Fibroblast of mammary gland (primary cell): ENCODE results near the gene ARHGAP26.

ENCODE experiments used
- DNase-seq: peaks from one replicate; pipeline ENCODE4 v3.0.0-alpha.2; 2010; ENCODE audit warnings: low read depth
- H3K4me3 ChIP-seq: 2 replicates; pipeline ENCODE4 v1.5.1; 2011; ENCODE audit warnings: low read depth, mild to moderate bottlenecking, low read length, moderate library complexity; ENCODE audit not compliant: control insufficient read depth
- TF ChIP-seq, protein P1 (sequence below): conservative IDR thresholded peaks from 2 replicates; pipeline ENCODE4 v1.5.1; 2011; ENCODE audit warnings: low read depth, low read length, inconsistent platforms; ENCODE audit not compliant: control insufficient read depth, insufficient read depth

Gene ARHGAP26

DNA sequence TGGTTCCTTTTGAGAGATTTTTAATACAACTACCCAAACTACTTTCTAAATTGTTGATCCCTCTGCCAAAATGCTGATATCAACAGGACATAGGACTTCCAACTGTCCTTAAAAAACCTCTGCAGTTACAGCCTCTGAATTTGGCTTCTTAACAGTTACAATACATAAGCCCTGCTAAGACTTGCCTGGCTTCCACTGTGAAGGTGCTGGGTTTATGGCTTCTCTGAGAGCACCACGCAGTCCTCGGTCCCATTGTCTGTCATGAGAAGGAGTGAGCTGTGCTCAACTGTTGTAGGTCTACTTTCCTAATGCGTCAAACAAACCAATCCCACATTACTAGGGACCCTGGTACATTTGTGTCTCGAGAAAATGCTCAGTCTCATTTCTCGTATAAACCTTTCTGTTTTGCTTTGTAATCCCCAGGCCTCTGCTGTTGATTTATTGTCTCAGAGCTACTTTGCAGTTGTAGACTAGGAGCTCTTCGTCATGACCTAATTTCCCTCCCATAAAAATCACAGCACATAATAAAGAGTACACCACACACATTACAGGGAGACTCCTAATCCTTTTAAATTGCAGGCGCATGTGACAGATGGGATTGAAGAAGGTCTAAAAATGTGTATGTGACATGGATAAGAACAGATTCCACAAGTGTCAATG is 358.4 kb downstream of the ARHGAP26 start:
- DNase-seq, result no peak
- no peak overlapping the region for H3K4me3 ChIP-seq
- TF ChIP-seq, protein P1, sequence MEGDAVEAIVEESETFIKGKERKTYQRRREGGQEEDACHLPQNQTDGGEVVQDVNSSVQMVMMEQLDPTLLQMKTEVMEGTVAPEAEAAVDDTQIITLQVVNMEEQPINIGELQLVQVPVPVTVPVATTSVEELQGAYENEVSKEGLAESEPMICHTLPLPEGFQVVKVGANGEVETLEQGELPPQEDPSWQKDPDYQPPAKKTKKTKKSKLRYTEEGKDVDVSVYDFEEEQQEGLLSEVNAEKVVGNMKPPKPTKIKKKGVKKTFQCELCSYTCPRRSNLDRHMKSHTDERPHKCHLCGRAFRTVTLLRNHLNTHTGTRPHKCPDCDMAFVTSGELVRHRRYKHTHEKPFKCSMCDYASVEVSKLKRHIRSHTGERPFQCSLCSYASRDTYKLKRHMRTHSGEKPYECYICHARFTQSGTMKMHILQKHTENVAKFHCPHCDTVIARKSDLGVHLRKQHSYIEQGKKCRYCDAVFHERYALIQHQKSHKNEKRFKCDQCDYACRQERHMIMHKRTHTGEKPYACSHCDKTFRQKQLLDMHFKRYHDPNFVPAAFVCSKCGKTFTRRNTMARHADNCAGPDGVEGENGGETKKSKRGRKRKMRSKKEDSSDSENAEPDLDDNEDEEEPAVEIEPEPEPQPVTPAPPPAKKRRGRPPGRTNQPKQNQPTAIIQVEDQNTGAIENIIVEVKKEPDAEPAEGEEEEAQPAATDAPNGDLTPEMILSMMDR, result no peak

GRCh38 chr5:143129203-143129602 is 359.0 kb downstream of the ARHGAP26 start:
- no peak overlapping the region for H3K4me3 ChIP-seq
- no peak for DNase-seq
- TF ChIP-seq, protein P1, result no peak

DNA sequence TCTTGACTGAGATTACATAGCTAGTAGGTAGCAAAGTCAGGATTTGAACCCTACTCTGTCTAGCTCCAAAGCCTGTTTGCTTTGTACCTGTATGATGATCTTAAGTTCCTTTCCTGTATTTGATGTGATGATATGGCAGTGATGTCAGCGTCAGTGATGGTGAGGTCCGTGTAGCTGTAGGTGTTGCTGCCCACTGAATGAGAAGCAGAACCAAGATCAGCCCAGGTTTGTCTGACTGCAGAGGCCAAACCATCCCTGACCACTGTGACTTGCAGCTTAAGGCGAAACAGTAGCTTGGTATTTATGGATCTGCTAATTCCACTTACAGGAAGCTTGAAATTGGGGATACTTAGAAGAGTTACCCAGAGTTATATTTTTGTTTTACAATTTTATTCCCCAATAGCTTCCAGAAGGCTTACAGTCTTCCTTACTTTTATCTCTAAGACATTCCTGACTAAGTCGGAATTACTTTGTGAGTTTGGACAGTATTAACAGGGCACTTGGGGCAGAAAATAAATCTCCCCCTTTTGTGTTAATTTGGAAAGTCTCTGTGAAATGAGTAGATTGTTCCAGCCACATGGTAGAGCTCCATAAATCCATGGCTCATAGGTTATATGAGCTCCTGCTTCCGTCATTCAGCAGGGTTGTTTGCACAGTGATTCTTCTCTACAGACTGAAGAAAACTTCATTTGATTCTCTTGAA is 359.9 kb downstream of the ARHGAP26 start:
- DNase-seq, result no peak
- TF ChIP-seq, protein P1, result no peak

GRCh38 chr5:143130613-143131305 is 360.6 kb downstream of the ARHGAP26 start:
- H3K4me3 ChIP-seq, result no peak overlapping the region
- TF ChIP-seq, protein P1, result no peak
- DNase-seq, result no peak

More for the DNA sequence above, 359.9 kb downstream of the ARHGAP26 start:
- no peak overlapping the region for H3K4me3 ChIP-seq

- no peak overlapping the region for H3K4me3 ChIP-seq
- no peak for DNase-seq
- TF ChIP-seq, protein P1, result no peak
Measured at GRCh38 chr5:143131972-143132371, 361.8 kb downstream of the ARHGAP26 start.

DNA sequence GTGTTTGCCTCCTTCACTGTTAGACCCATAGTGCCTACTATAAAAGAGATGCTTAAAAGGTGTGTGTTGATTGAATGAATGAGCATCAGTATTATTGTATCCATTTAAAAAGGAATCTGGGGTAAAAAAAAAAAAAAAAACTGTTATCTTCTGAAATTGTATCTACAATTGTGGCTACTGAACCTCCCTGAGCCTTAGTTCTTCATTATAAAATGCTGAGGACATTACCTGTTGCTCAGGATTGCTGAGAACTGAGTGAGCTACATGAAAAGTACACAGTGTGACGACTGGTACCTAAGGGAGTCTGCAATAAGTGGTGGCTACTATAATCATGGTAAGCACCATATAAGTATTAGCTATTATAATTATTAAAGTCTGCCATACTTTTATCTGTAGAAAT is 362.6 kb downstream of the ARHGAP26 start:
- no peak for DNase-seq
- no peak overlapping the region for H3K4me3 ChIP-seq
- TF ChIP-seq, protein P1, result no peak
